A549 (cell line): Measurements from ENCODE around the gene ADAMTS2. TPM values are rescaled to one million over a fixed set of nuclear protein-coding genes. Genes with fewer than 3 reads are reported as not detected.

Experiments used
- ATAC-seq, 2 experiments: fragments of 200-7000 bp in 1 of 2; fragments of >200 bp in 1 of 2; cut with Nextera tagmentation in 1 of 2; cut with Tn5 transposase in 1 of 2; 3 replicates each; pipeline versions ENCODE4 v1.8.0 to v1.9.1; 2018 to 2020; ENCODE audit warnings: mild to moderate bottlenecking in 1 of 2, moderate library complexity in 1 of 2
- CTCF ChIA-PET: fragments of 300-600 bp; sonication (Branson Sonifier 250); formaldehyde crosslinking; extraction: SDS; loops from one replicate; lab custom pipeline; 2021; ENCODE audit warnings: antibody characterized with exemption, inconsistent platforms; lab: Yijun Ruan, JAX
- POLR2A ChIA-PET: fragments of 350-600 bp; formaldehyde crosslinking; extraction: SDS; loops from one replicate; lab custom pipeline; 2021; ENCODE audit warnings: antibody characterized with exemption, inconsistent platforms; lab: Yijun Ruan, JAX
- DNase-seq, 2 experiments: peaks; one replicate each; pipeline versions ENCODE4 v3.0.0 to v3.0.0-alpha.2; 2011 to 2016; ENCODE audit warnings: low read depth in 1 of 2, low spot score in 1 of 2
- FAIRE-seq: peaks from 2 replicates; lab custom pipeline; 2011; peaks lifted over from hg19 to GRCh38; lab: Jason Lieb, UNC
- H3K27ac ChIP-seq, 2 experiments: fragments of >200 bp; sonication (Bioruptor Twin); formaldehyde crosslinking; 3 replicates each; pipeline ENCODE4 v1.5.1; 2016 to 2017
- H3K4me1 ChIP-seq: fragments of >200 bp; sonication (Bioruptor Twin); formaldehyde crosslinking; 3 replicates; pipeline ENCODE4 v1.6.1; 2016
- H3K4me2 ChIP-seq: fragments of >200 bp; sonication (Bioruptor Twin); formaldehyde crosslinking; 3 replicates; pipeline ENCODE4 v1.6.1; 2016
- H3K4me3 ChIP-seq: fragments of >200 bp; sonication (Bioruptor Twin); formaldehyde crosslinking; 3 replicates; pipeline ENCODE4 v1.5.1; 2016
- H3K9me3 ChIP-seq: fragments of >200 bp; sonication (Bioruptor Twin); formaldehyde crosslinking; 3 replicates; pipeline ENCODE4 v1.6.1; 2016
- CEBPB ChIP-seq, 2 experiments: fragments of >200 bp in 1 of 2; sonication (Bioruptor Twin) in 1 of 2; formaldehyde crosslinking in 1 of 2; IDR thresholded peaks; 2 replicates each; pipeline ENCODE4 v1.6.1; 2012 to 2016
- CHD2 ChIP-seq: fragments of 150-350 bp; IDR thresholded peaks from 2 replicates; pipeline ENCODE4 v1.6.1; 2014; ENCODE audit warnings: low read length; ENCODE audit not compliant: partially characterized antibody
- CTCF ChIP-seq: fragments of >200 bp; sonication (Bioruptor Twin); formaldehyde crosslinking; IDR thresholded peaks from 3 replicates; pipeline ENCODE4 v1.5.1; 2016
- E2F6 ChIP-seq: IDR thresholded peaks from 2 replicates; pipeline ENCODE4 v1.6.1; 2012; ENCODE audit warnings: low read depth, borderline replicate concordance
- EHF ChIP-seq: fragments of 250-450 bp; sonication (Bioruptor Pico); IDR thresholded peaks from 2 replicates; pipeline ENCODE4 v1.5.0; 2020; ENCODE audit warnings: mild to moderate bottlenecking
- ELK1 ChIP-seq: fragments of 150-350 bp; IDR thresholded peaks from 2 replicates; pipeline ENCODE4 v1.6.1; 2014; ENCODE audit warnings: low read depth, mild to moderate bottlenecking, low read length
- EP300 ChIP-seq, 2 experiments: fragments of >200 bp; sonication (Bioruptor Twin); formaldehyde crosslinking; IDR thresholded peaks; 2 replicates in 1 of 2; 3 replicates in 1 of 2; pipeline ENCODE4 v1.6.1; 2016 to 2017
- ESRRA ChIP-seq: fragments of 150-350 bp; IDR thresholded peaks from 2 replicates; pipeline ENCODE4 v1.6.1; 2014; ENCODE audit warnings: mild to moderate bottlenecking, low read length, borderline replicate concordance
- HEYL ChIP-seq: fragments of 250-450 bp; sonication (Bioruptor Pico); IDR thresholded peaks from 2 replicates; pipeline ENCODE4 v1.8.0; 2021; ENCODE audit warnings: mild to moderate bottlenecking, moderate library complexity
- HMGXB4 ChIP-seq: fragments of 250-450 bp; sonication (Bioruptor Pico); IDR thresholded peaks from 2 replicates; pipeline ENCODE4 v1.5.0; 2021; ENCODE audit warnings: mild to moderate bottlenecking, moderate library complexity, borderline replicate concordance
- JUN ChIP-seq, 2 experiments: fragments of >200 bp; sonication (Bioruptor Twin); formaldehyde crosslinking; IDR thresholded peaks; 2 replicates in 1 of 2; 3 replicates in 1 of 2; pipeline ENCODE4 v1.6.1; 2016 to 2017
- JUNB ChIP-seq: fragments of >200 bp; sonication (Bioruptor Twin); formaldehyde crosslinking; IDR thresholded peaks from 2 replicates; pipeline ENCODE4 v1.6.1; 2016
- MYC ChIP-seq: IDR thresholded peaks from 2 replicates; pipeline ENCODE4 v1.6.1; 2012; ENCODE audit warnings: mild to moderate bottlenecking, inconsistent platforms, low read length, improper control_type of control experiment, borderline replicate concordance
- NPAS2 ChIP-seq: fragments of 250-450 bp; sonication (Bioruptor Pico); IDR thresholded peaks from 2 replicates; pipeline ENCODE4 v1.8.0; 2022; ENCODE audit warnings: mild to moderate bottlenecking, moderate library complexity, borderline replicate concordance
- PHF8 ChIP-seq: fragments of 200-600 bp; sonication (generic); IDR thresholded peaks from 2 replicates; pipeline ENCODE4 v1.6.1; 2016; ENCODE audit warnings: low read depth, mild to moderate bottlenecking, antibody characterized with exemption, moderate library complexity, borderline replicate concordance
- POLR2AphosphoS2 ChIP-seq: conservative IDR thresholded peaks from 2 replicates; pipeline ENCODE4 v1.6.1; 2012; ENCODE audit warnings: low read length, improper control_type of control experiment, inconsistent platforms
- RCOR1 ChIP-seq: fragments of 150-350 bp; IDR thresholded peaks from 2 replicates; pipeline ENCODE4 v1.6.1; 2014; ENCODE audit warnings: antibody characterized with exemption, low read length, low read depth
- REST ChIP-seq: fragments of 200-600 bp; sonication (generic); IDR thresholded peaks from 2 replicates; pipeline ENCODE4 v1.6.1; 2016; ENCODE audit warnings: antibody characterized with exemption, mild to moderate bottlenecking, moderate library complexity
- RNF2 ChIP-seq: fragments of 200-600 bp; sonication (generic); IDR thresholded peaks from 2 replicates; pipeline ENCODE4 v1.6.1; 2016; ENCODE audit warnings: low read depth, mild to moderate bottlenecking, antibody characterized with exemption, moderate library complexity, borderline replicate concordance
- SREBF2 ChIP-seq: fragments of 450-650 bp; IDR thresholded peaks from 2 replicates; pipeline ENCODE4 v1.6.1; 2014; ENCODE audit warnings: mild to moderate bottlenecking, moderate library complexity
- TP53 ChIP-seq: fragments of 250-450 bp; sonication (Bioruptor Pico); IDR thresholded peaks from 2 replicates; pipeline ENCODE4 v1.5.0; 2021; ENCODE audit warnings: mild to moderate bottlenecking, moderate library complexity
- USF2 ChIP-seq: fragments of 450-650 bp; IDR thresholded peaks from 2 replicates; pipeline ENCODE4 v1.6.1; 2014; ENCODE audit warnings: antibody characterized with exemption
- ZSCAN20 ChIP-seq: fragments of 250-450 bp; sonication (Bioruptor Pico); IDR thresholded peaks from 2 replicates; pipeline ENCODE4 v1.8.0; 2022; ENCODE audit warnings: mild to moderate bottlenecking, moderate library complexity
- WGBS: methylation state at CpG from one replicate; pipeline ENCODE4 v1.1.6; 2017; ENCODE audit errors: missing lambda C conversion rate; 5-methylcytosine and 5-hydroxymethylcytosine counted together
- polyA plus RNA-seq, 4 experiments: library from polyadenylated mRNA; depleted of rRNA in 3 of 4; stranded (reverse); fragments of >200 nt; fragmentation: RNase III in 1 of 4; extraction: RNeasy Plus Mini Kit Qiagen cat#74134 plus additional on column Dnase treatment in 1 of 4; gene quantifications; 2 replicates in 3 of 4; 3 replicates in 1 of 4; pipeline ENCODE4 v1.2.3, GENCODE V29; 2011 to 2017

Gene ADAMTS2
- polyA plus RNA-seq, 2 of the 4 experiments (the other 2 are of a cell fraction) = not detected

- no peak for TF ChIP-seq CHD2
- no peak for TF ChIP-seq NPAS2
- no peak for TF ChIP-seq RNF2
- no peak for TF ChIP-seq MYC
- TF ChIP-seq EP300 (IDR thresholded peaks at IDR 0.05) = no peak
These were observed 36.4 kb upstream of the ADAMTS2 start (continued) for GRCh38 chr5:179381691-179382090.

- Histone ChIP-seq H3K4me2 (no peak overlapping the region), H3K27ac (no peak overlapping the region), H3K4me3 (no peak overlapping the region), H3K9me3 (no peaks in the 10 kb centered on the region), H3K4me1 (no peaks in the 10 kb centered on the region)
- ChIA-PET POLR2A (no interaction called here), CTCF (interaction anchor here (0.8 kb wide), 1 partner anchor 382 kb away, joined by 5 read pairs; no protein-coding TSS in a partner anchor)
- DNase-seq = no peak
- 37% methylated on average over 24 of the region's 28 CpGs for WGBS
- no peak for FAIRE-seq
- no peak for TF ChIP-seq ZSCAN20
- TF ChIP-seq NPAS2 = no peak
- TF ChIP-seq CHD2 = no peak
- ATAC-seq = no peak
These were observed 35.2 kb upstream of the ADAMTS2 start for GRCh38 chr5:179380211-179381035.

GRCh38 chr5:179379321-179379890 is 34.1 kb upstream of the ADAMTS2 start:
- POLR2A ChIA-PET = no interaction called here
- no peak overlapping the region for H3K27ac ChIP-seq
- TF ChIP-seq JUN (IDR thresholded peaks at IDR 0.05) (no peak), POLR2AphosphoS2 (no peak), PHF8 (no peak), HMGXB4 (CRISPR knock-in tag) (no peak), HEYL (CRISPR knock-in tag) (no peak), CEBPB (IDR thresholded peaks at IDR 0.05) (no peak), SREBF2 (no peak), EHF (no peak), RCOR1 (no peak), TP53 (CRISPR knock-in tag) (no peak), E2F6 (no peak), ZSCAN20 (no peak), USF2 (no peak), ESRRA (no peak), JUNB (no peak), ELK1 (no peak), CTCF (no peak), REST (no peak)

More at GRCh38 chr5:179379321-179379890, 34.1 kb upstream of the ADAMTS2 start:
- Histone ChIP-seq H3K4me1 (no peaks in the 10 kb centered on the region), H3K4me2 (no peak overlapping the region), H3K4me3 (no peak overlapping the region), H3K9me3 (no peaks in the 10 kb centered on the region)
- FAIRE-seq (no peak), ATAC-seq (no peak), DNase-seq (no peak)
- CTCF ChIA-PET = no interaction called here
- WGBS = 12% methylated on average over 9 of the region's 9 CpGs
